ENCODE results near the gene ETDB.
"Not testable (repeated sequence)": the region's sequence is repeated elsewhere in the genome, so short reads cannot be mapped to it uniquely, and the experiment has no call there.

The ETDB gene

GRCh38 chrX:135120056-135120576 is at the start of gene ETDB:
ETDB (minus strand) TSS chrX:135120526; CDS start chrX:135119261, 1,265 bp downstream.
- H3K9ac ChIP-seq (ENCODE audit: low read length) = not testable (repeated sequence)

GRCh38 chrX:135169534-135169933 is 49.2 kb upstream of the ETDB start:
- not testable (repeated sequence) for H3K36me3 ChIP-seq (ENCODE audit: insufficient read depth, low read length); H3K4me1 ChIP-seq (ENCODE audit: insufficient read depth, low read length); H3K27me3 ChIP-seq (ENCODE audit: control insufficient read depth in 1 of 2, insufficient read depth in 2 of 2, low read length in 2 of 2); H3K27ac ChIP-seq (ENCODE audit: low read depth, low read length); H3K9me3 ChIP-seq (ENCODE audit: low read length); H3K4me3 ChIP-seq (ENCODE audit: low read depth in 1 of 2, low read length in 2 of 2); H3K9ac ChIP-seq (ENCODE audit: low read length)

More at GRCh38 chrX:135120056-135120576, at the start of gene ETDB:
- not testable (repeated sequence) for H3K4me3 ChIP-seq (ENCODE audit: low read depth in 1 of 2, low read length in 2 of 2); H3K9me3 ChIP-seq (ENCODE audit: low read length); H3K27ac ChIP-seq (ENCODE audit: low read depth, low read length); H3K27me3 ChIP-seq (ENCODE audit: control insufficient read depth in 1 of 2, insufficient read depth in 2 of 2, low read length in 2 of 2); H3K36me3 ChIP-seq (ENCODE audit: insufficient read depth, low read length); H3K4me1 ChIP-seq (ENCODE audit: insufficient read depth, low read length)

DNA sequence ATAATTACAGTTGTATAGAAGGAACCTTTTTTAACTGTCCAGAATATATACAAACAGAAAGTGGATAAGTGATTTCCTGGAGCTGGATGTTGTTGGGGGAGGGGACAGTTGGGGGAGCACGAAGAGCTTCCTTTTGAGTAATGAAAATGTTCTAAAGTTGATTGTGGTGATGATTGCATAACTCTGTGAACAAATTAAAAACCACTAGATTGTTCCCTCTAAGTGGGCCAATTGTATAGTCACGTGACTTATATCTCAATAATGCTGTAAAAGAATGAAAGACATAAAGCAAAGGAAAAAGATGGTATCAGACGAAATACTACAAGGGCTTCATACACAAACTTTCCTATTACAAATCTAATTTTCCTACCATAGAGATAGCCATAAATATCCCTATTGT is 48.2 kb upstream of the ETDB start:
- Histone ChIP-seq H3K27ac (ENCODE audit: low read depth, low read length) (no peak overlapping the region), H3K4me1 (ENCODE audit: insufficient read depth, low read length) (no peaks in the 10 kb centered on the region), H3K4me3 (ENCODE audit: low read depth in 1 of 2, low read length in 2 of 2) (no peak overlapping the region), H3K9ac (ENCODE audit: low read length) (no peak overlapping the region), H3K27me3 (ENCODE audit: control insufficient read depth in 1 of 2, insufficient read depth in 2 of 2, low read length in 2 of 2) (peaks cover 0 to 7% of the 10 kb centered on the region in 2 donors), H3K9me3 (ENCODE audit: low read length) (no peaks in the 10 kb centered on the region), H3K36me3 (ENCODE audit: insufficient read depth, low read length) (no peaks in the 10 kb centered on the region)

GRCh38 chrX:135154688-135155087 is 34.4 kb upstream of the ETDB start:
- not testable (repeated sequence) for H3K4me1 ChIP-seq (ENCODE audit: insufficient read depth, low read length); H3K27me3 ChIP-seq (ENCODE audit: control insufficient read depth in 1 of 2, insufficient read depth in 2 of 2, low read length in 2 of 2); H3K9ac ChIP-seq (ENCODE audit: low read length); H3K9me3 ChIP-seq (ENCODE audit: low read length); H3K27ac ChIP-seq (ENCODE audit: low read depth, low read length); H3K36me3 ChIP-seq (ENCODE audit: insufficient read depth, low read length); H3K4me3 ChIP-seq (ENCODE audit: low read depth in 1 of 2, low read length in 2 of 2)

DNA sequence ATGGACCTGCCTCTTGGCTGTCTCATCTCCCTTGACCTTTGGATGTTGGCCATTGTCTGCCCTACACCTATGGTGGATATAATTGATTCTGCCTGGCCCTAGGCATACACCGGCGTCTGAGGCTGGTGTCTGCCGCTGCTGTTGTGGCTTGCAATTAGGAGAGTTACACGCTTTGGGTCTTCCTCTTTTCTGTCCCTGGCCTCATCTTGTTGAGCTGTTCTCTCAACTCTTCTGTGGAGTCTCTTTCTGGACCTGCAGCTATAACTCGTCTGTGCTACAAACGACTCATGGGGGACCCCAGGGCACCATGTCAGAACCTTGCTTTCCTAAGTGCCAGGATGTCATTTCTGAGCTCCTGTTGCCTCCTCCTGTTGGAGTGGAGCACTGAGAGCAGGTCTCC is 5.8 kb upstream of the ETDB start:
- not testable (repeated sequence) for H3K4me1 ChIP-seq (ENCODE audit: insufficient read depth, low read length); H3K27ac ChIP-seq (ENCODE audit: low read depth, low read length); H3K9me3 ChIP-seq (ENCODE audit: low read length); H3K36me3 ChIP-seq (ENCODE audit: insufficient read depth, low read length); H3K27me3 ChIP-seq (ENCODE audit: control insufficient read depth in 1 of 2, insufficient read depth in 2 of 2, low read length in 2 of 2); H3K9ac ChIP-seq (ENCODE audit: low read length); H3K4me3 ChIP-seq (ENCODE audit: low read depth in 1 of 2, low read length in 2 of 2)

GRCh38 chrX:135116064-135116463 is 4.3 kb downstream of the ETDB start:
- H3K9me3 ChIP-seq (ENCODE audit: low read length); H3K9ac ChIP-seq (ENCODE audit: low read length); H3K36me3 ChIP-seq (ENCODE audit: insufficient read depth, low read length); H3K4me1 ChIP-seq (ENCODE audit: insufficient read depth, low read length); H3K27me3 ChIP-seq (ENCODE audit: control insufficient read depth in 1 of 2, insufficient read depth in 2 of 2, low read length in 2 of 2); H3K27ac ChIP-seq (ENCODE audit: low read depth, low read length); H3K4me3 ChIP-seq (ENCODE audit: low read depth in 1 of 2, low read length in 2 of 2): not testable (repeated sequence)

- H3K27me3 ChIP-seq (ENCODE audit: control insufficient read depth in 1 of 2, insufficient read depth in 2 of 2, low read length in 2 of 2) = peaks cover 0 to 6% of the 10 kb centered on the region in 2 donors
- no peak overlapping the region for H3K27ac ChIP-seq (ENCODE audit: low read depth, low read length)
- no peaks in the 10 kb centered on the region for H3K4me1 ChIP-seq (ENCODE audit: insufficient read depth, low read length)
- no peaks in the 10 kb centered on the region for H3K36me3 ChIP-seq (ENCODE audit: insufficient read depth, low read length)
- no peak overlapping the region for H3K9ac ChIP-seq (ENCODE audit: low read length)
- no peaks in the 10 kb centered on the region for H3K9me3 ChIP-seq (ENCODE audit: low read length)
- no peak overlapping the region for H3K4me3 ChIP-seq (ENCODE audit: low read depth in 1 of 2, low read length in 2 of 2)
These were observed 5.9 kb downstream of the ETDB start for GRCh38 chrX:135114392-135114791.

GRCh38 chrX:135112743-135113142 is 7.6 kb downstream of the ETDB start:
- H3K4me3 ChIP-seq (ENCODE audit: low read depth in 1 of 2, low read length in 2 of 2) = no peak overlapping the region
- no peaks in the 10 kb centered on the region for H3K9me3 ChIP-seq (ENCODE audit: low read length)
- H3K36me3 ChIP-seq (ENCODE audit: insufficient read depth, low read length) = no peaks in the 10 kb centered on the region
- no peak overlapping the region for H3K9ac ChIP-seq (ENCODE audit: low read length)
- no peaks in the 10 kb centered on the region for H3K4me1 ChIP-seq (ENCODE audit: insufficient read depth, low read length)
- H3K27ac ChIP-seq (ENCODE audit: low read depth, low read length) = no peak overlapping the region
- peaks cover 0 to 6% of the 10 kb centered on the region in 2 donors for H3K27me3 ChIP-seq (ENCODE audit: control insufficient read depth in 1 of 2, insufficient read depth in 2 of 2, low read length in 2 of 2)

DNA sequence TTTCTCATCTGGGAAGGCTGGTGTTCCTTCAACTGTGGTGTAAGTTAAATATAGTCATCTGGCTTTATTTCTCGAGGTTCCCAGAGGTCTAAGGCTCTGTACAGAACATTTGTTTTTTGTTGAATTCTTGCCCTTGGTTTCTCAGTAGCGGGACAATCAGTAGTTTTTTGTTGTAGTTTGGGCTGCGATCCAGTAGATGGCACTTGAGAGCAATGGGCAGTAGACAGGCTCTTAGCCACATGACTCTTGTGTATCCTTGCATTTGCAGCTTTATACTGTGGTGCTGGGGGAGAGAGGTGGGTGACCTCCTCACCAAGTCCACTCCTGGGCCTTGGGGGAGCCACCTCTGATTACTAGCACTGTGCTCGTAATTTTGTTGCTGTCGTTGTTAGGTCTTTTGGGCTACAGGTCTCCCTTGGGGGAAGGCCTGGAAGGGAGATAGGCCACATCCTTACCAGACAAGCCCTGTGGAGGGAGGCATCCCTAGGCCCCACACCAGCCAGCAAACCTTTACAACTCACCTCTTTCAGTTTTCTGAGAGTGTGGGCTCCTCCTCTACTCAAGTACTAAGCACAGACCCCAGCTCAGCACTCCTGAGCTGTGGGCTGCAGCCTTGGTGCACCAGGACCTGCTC is 8.1 kb downstream of the ETDB start:
- H3K27ac ChIP-seq (ENCODE audit: low read depth, low read length) = no peak overlapping the region
- no peak overlapping the region for H3K4me3 ChIP-seq (ENCODE audit: low read depth in 1 of 2, low read length in 2 of 2)
- H3K9ac ChIP-seq (ENCODE audit: low read length) = no peak overlapping the region
- H3K36me3 ChIP-seq (ENCODE audit: insufficient read depth, low read length) = no peaks in the 10 kb centered on the region
- H3K4me1 ChIP-seq (ENCODE audit: insufficient read depth, low read length) = no peaks in the 10 kb centered on the region
- H3K9me3 ChIP-seq (ENCODE audit: low read length) = no peaks in the 10 kb centered on the region
- peaks cover 0 to 6% of the 10 kb centered on the region in 2 donors for H3K27me3 ChIP-seq (ENCODE audit: control insufficient read depth in 1 of 2, insufficient read depth in 2 of 2, low read length in 2 of 2)

DNA sequence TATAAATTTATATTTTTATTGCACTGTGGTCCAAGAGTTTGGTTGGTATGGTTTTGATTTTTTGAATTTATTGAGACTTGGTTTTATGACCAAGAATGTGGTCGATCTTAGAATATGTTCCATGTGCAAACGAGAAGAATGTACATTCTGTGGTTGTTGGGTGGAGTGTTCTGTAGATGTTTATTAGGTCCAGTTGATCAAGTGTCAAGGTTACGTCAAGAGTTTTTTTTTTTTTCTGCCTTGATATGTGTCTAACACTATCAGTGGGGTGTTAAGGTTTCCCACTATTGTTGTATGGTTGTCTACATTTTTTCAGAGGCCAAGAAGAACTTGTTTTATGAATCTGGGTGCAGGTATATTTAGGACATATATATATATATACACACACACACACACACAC is 10.8 kb downstream of the ETDB start:
- no peaks in the 10 kb centered on the region for H3K9me3 ChIP-seq (ENCODE audit: low read length)
- H3K9ac ChIP-seq (ENCODE audit: low read length) = no peak overlapping the region
- no peak overlapping the region for H3K4me3 ChIP-seq (ENCODE audit: low read depth in 1 of 2, low read length in 2 of 2)
- H3K27ac ChIP-seq (ENCODE audit: low read depth, low read length) = no peak overlapping the region
- H3K36me3 ChIP-seq (ENCODE audit: insufficient read depth, low read length) = no peaks in the 10 kb centered on the region
- H3K27me3 ChIP-seq (ENCODE audit: control insufficient read depth in 1 of 2, insufficient read depth in 2 of 2, low read length in 2 of 2) = peaks cover 0 to 6% of the 10 kb centered on the region in 2 donors
- no peaks in the 10 kb centered on the region for H3K4me1 ChIP-seq (ENCODE audit: insufficient read depth, low read length)

DNA sequence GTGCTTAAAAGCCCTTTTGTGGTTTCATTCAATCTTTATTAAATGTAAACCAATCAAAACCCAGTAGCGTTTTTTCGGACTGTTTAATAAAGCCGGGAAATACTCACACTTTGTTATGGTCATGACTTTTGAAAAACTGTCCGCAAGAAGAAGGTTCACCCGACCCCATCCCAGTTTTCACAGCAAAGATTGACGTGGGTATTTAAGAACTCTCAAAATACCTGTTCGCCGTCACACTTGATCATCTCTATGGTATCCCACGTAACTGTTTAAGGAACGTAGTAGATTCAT is 20.9 kb downstream of the ETDB start:
- Histone ChIP-seq H3K36me3 (ENCODE audit: insufficient read depth, low read length) (no peaks in the 10 kb centered on the region), H3K9me3 (ENCODE audit: low read length) (no peaks in the 10 kb centered on the region), H3K27ac (ENCODE audit: low read depth, low read length) (no peak overlapping the region), H3K4me1 (ENCODE audit: insufficient read depth, low read length) (no peaks in the 10 kb centered on the region), H3K27me3 (ENCODE audit: control insufficient read depth in 1 of 2, insufficient read depth in 2 of 2, low read length in 2 of 2) (peaks cover 0 to 4% of the 10 kb centered on the region in 2 donors), H3K4me3 (ENCODE audit: low read depth in 1 of 2, low read length in 2 of 2) (no peak overlapping the region), H3K9ac (ENCODE audit: low read length) (no peak overlapping the region)

DNA sequence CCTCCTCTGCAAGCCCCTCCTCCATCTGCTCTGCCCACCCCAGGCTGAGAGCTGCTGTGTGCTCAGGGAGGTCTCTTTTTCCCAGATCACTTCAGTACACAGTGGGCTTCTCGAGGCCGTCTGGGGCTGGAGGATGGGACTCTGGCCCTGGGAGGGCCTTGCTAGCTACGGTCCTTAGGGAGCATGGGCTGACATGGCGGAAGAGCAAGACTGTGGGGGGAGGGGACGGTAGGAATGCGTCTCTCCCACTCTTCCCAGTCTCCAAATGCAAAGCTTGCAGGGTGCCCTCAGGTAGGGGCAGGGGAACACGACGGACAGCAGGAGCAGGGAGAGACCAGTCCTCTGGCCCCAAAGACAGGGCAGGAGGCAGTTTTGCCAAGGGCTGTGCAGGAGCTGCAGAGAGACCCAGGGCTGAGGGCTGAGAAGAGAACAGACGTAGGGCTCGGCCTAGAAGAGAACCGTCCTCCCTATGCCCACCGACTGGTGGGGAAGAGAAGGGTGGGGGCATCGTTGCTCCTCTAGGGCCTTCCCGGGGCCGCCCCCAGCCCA is 23.1 kb downstream of the ETDB start:
- H3K9ac ChIP-seq (ENCODE audit: low read length); H3K9me3 ChIP-seq (ENCODE audit: low read length); H3K4me1 ChIP-seq (ENCODE audit: insufficient read depth, low read length); H3K36me3 ChIP-seq (ENCODE audit: insufficient read depth, low read length); H3K27ac ChIP-seq (ENCODE audit: low read depth, low read length); H3K4me3 ChIP-seq (ENCODE audit: low read depth in 1 of 2, low read length in 2 of 2): not testable (repeated sequence)
- peaks cover 0 to 13% of the 10 kb centered on the region in 2 donors for H3K27me3 ChIP-seq (ENCODE audit: control insufficient read depth in 1 of 2, insufficient read depth in 2 of 2, low read length in 2 of 2)
